HepG2 (cell line): ENCODE measurements around the gene HMGN5. TPM values are rescaled to one million over a fixed set of nuclear protein-coding genes. Genes with fewer than 3 reads are reported as not detected.

Source experiments
- HNRNPLL ChIP-seq: fragments of 200-400 bp; formaldehyde crosslinking; IDR thresholded peaks from 2 replicates; pipeline ENCODE4 v1.6.1; 2017; ENCODE audit warnings: mild to moderate bottlenecking, low read depth, low read length; ENCODE audit not compliant: poor library complexity, severe bottlenecking
- MAFK ChIP-seq, 2 experiments: IDR thresholded peaks in 1 of 2; conservative IDR thresholded peaks in 1 of 2; 2 replicates each; pipeline ENCODE4 v1.6.1; 2011; ENCODE audit warnings: improper control_type of control experiment in 2 of 2, low read length in 2 of 2
- NFYC ChIP-seq: IDR thresholded peaks from 2 replicates; pipeline ENCODE4 v1.6.1; 2016; ENCODE audit warnings: missing genetic modification reagents, missing compliant biosample characterization
- ZNF619 ChIP-seq: sonication (generic); formaldehyde crosslinking; IDR thresholded peaks from 2 replicates; pipeline ENCODE4 v1.4.0; 2020; ENCODE audit warnings: mild to moderate bottlenecking, missing genetic modification reagents
- ZNF687 ChIP-seq: sonication (generic); formaldehyde crosslinking; IDR thresholded peaks from 2 replicates; pipeline ENCODE4 v1.5.1; 2020; ENCODE audit warnings: mild to moderate bottlenecking, missing genetic modification reagents, moderate library complexity
- polyA plus RNA-seq, 8 experiments: library from polyadenylated mRNA; depleted of rRNA in 3 of 8; stranded (reverse) in 7 of 8; unstranded in 1 of 8; fragments of >200 nt; fragmentation: Illumina TruSeq in 4 of 8; extraction: Trizol in 4 of 8; gene quantifications; 2 replicates each; pipeline versions ENCODE4 v1.2.1 to v1.2.3, GENCODE V29; 2011 to 2016; ENCODE audit warnings: low read depth in 4 of 8, missing spikeins in 1 of 8, mixed read lengths in 1 of 8; ENCODE audit not compliant: insufficient read depth in 1 of 8
- total RNA-seq, 5 experiments: library from RNA; depleted of rRNA; stranded (reverse); fragments of >200 nt; fragmentation: Illumina TruSeq; extraction: Trizol; gene quantifications; 2 replicates each; pipeline ENCODE4 v1.2.3, GENCODE V29; 2016; ENCODE audit warnings: low read depth in 1 of 5
- TF ChIP-seq, protein P1 (sequence below): sonication (generic); formaldehyde crosslinking; IDR thresholded peaks from 2 replicates; pipeline ENCODE4 v1.4.0; 2020; ENCODE audit warnings: missing genetic modification reagents

Gene HMGN5
- total and polyA plus RNA-seq, 2 of the 13 experiments (the other 11 are each of a cell fraction or from before 2014, with no cell fraction given) = 0.24 to 0.44 TPM

DNA sequence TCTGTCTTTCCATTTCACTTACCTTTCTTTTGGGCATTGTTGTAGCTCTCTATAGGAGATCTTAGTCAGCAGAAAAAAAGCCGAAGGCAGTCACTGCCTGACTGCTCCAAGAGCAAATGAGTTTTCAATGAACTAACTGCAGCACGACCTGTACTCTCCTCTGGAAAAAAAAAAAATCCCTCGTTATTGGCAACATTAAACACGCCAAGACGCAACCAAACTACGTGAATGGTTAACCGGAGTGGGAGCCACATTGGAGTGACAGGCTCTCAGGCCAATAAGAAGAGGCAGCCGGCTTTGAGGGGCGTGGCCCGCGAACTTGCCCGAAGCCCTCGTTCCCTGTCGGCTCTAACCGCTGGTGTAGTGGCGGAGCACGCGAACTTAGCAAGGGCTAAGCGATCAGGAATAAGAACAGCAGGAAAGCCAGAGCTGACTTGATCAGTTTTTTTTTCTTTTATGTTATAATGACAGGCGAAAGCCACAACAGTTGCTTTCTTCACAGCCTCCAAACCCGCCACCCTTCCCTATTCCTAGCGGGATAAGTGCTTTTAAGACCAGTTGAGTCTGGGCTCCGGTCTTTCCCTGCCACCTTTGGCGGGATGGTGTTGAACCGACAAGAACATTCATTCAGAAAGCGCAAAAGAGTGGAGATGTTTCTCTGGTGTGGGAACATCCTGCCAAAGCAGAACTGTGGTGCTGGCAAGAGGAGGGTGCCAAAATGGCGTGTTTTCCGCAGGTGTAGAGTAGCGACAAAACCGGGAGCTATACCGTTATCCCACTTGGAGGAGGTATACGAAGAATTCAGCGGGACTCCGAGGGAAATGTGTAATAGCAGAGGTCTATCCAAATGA, 80.0 kb downstream of the HMGN5 start (continued):
- TF ChIP-seq ZNF687 (peak; percentile 47), MAFK (conservative IDR thresholded peaks at IDR 0.05 in 1 of 2, IDR thresholded peaks at IDR 0.05 in 1 of 2; ENCODE audit: low read length in 2 of 2) (peak; percentile 20 to 73; a peak in 2 of 4 replicates), ZNF619 (CRISPR knock-in tag) (no peak), NFYC (peak; percentile 87), HNRNPLL (peak; percentile 36)
- TF ChIP-seq, protein P1, sequence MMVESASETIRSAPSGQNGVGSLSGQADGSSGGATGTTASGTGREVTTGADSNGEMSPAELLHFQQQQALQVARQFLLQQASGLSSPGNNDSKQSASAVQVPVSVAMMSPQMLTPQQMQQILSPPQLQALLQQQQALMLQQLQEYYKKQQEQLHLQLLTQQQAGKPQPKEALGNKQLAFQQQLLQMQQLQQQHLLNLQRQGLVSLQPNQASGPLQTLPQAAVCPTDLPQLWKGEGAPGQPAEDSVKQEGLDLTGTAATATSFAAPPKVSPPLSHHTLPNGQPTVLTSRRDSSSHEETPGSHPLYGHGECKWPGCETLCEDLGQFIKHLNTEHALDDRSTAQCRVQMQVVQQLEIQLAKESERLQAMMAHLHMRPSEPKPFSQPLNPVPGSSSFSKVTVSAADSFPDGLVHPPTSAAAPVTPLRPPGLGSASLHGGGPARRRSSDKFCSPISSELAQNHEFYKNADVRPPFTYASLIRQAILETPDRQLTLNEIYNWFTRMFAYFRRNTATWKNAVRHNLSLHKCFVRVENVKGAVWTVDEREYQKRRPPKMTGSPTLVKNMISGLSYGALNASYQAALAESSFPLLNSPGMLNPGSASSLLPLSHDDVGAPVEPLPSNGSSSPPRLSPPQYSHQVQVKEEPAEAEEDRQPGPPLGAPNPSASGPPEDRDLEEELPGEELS (CRISPR knock-in tag) = no peak
